Ishikawa (cell line): Measurements from ENCODE around the gene TSPAN14.

ENCODE experiments used
- EP300 ChIP-seq: IDR thresholded peaks from 2 replicates; pipeline ENCODE4 v1.6.1; 2012; ENCODE audit warnings: borderline replicate concordance
- FOXM1 ChIP-seq: IDR thresholded peaks from 2 replicates; pipeline ENCODE4 v1.6.1; 2012; ENCODE audit warnings: low read depth, borderline replicate concordance
- TAF1 ChIP-seq: IDR thresholded peaks from 2 replicates; pipeline ENCODE4 v1.6.1; 2012; ENCODE audit warnings: low read depth, mild to moderate bottlenecking
- YY1 ChIP-seq: IDR thresholded peaks from 2 replicates; pipeline ENCODE4 v1.6.1; 2012; ENCODE audit warnings: low read depth
- TF ChIP-seq, protein P1 (sequence below): IDR thresholded peaks from 2 replicates; pipeline ENCODE4 v1.6.1; 2012; ENCODE audit warnings: low read depth, mild to moderate bottlenecking

DNA sequence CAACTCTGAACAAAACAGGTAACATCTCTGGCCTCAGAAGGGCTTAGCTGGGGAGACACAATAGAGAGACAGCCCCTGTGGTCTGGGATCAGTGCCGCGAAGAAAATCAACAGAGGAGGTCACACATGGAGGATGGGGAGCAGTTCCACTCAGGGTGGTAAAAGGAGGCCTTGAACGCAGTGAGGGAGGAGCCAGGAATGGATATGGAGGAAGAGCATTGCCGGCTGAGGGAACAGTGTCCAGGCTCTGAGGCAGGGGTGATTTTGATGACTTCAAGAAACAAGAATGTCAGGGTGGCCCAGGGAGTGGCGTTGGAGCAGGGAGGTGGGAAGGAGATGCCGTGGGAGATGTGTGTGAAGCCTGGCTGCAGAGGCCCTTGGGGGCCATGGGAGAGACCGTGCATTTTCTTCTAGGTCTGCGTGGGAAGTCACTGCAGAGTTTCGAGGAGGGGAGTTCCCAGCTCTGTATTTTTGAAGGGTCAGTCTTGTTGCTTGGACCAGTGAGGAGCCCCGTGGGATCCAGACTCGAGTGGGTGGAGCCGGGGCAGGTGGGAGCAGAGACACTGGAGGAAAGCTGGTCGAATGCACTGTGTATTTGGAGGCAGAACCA lies 47.9 kb downstream of the TSPAN14 start:
- no peak for TF ChIP-seq YY1
- TF ChIP-seq, protein P1, sequence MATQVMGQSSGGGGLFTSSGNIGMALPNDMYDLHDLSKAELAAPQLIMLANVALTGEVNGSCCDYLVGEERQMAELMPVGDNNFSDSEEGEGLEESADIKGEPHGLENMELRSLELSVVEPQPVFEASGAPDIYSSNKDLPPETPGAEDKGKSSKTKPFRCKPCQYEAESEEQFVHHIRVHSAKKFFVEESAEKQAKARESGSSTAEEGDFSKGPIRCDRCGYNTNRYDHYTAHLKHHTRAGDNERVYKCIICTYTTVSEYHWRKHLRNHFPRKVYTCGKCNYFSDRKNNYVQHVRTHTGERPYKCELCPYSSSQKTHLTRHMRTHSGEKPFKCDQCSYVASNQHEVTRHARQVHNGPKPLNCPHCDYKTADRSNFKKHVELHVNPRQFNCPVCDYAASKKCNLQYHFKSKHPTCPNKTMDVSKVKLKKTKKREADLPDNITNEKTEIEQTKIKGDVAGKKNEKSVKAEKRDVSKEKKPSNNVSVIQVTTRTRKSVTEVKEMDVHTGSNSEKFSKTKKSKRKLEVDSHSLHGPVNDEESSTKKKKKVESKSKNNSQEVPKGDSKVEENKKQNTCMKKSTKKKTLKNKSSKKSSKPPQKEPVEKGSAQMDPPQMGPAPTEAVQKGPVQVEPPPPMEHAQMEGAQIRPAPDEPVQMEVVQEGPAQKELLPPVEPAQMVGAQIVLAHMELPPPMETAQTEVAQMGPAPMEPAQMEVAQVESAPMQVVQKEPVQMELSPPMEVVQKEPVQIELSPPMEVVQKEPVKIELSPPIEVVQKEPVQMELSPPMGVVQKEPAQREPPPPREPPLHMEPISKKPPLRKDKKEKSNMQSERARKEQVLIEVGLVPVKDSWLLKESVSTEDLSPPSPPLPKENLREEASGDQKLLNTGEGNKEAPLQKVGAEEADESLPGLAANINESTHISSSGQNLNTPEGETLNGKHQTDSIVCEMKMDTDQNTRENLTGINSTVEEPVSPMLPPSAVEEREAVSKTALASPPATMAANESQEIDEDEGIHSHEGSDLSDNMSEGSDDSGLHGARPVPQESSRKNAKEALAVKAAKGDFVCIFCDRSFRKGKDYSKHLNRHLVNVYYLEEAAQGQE, result no peak
- TF ChIP-seq FOXM1, result no peak
- no peak for TF ChIP-seq EP300
- TF ChIP-seq TAF1, result no peak
